DMS 273 treated with DMSO at 0.1 percent for 48 hours (cell line): ENCODE results near the gene CAV3.

ENCODE experiments used
- DNase-seq: peaks from one replicate; lab custom pipeline; 2025; lab: John Stamatoyannopoulos, UW

The CAV3 gene

GRCh38 chr3:8794247-8794646 lies 60.6 kb downstream of the CAV3 start:
- DNase-seq, result no peak
